Colon (tissue), 2 donors: ENCODE results near the gene SCAF8.

Experiments used
- FAIRE-seq: peaks from 2 replicates; lab custom pipeline; 2012; peaks lifted over from hg19 to GRCh38; lab: Jason Lieb, UNC
- donor health status: control.
- donor health status: control.

The SCAF8 gene

GRCh38 chr6:154839546-154839945 lies 106.3 kb downstream of the SCAF8 start:
- FAIRE-seq: no peak

DNA sequence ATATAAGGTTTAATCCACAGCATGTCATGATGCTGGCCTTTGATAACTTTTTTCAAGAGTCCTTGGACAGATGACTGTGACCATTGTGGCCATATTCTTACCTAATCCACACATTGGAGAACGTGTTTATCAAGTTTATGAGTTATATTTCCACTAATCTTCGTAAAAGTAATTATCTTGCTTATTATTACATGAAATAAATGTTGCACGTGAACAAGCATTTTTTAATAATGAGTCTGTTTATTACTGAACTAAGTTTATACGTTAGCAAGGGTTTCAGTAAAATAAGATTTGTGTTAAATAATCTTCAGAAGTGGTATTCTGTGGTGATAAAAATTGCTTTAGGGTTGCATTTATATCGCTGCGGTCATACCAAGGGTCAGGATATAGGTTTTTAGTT lies 107.1 kb downstream of the SCAF8 start:
- FAIRE-seq: no peak

GRCh38 chr6:154841109-154841508 lies 107.9 kb downstream of the SCAF8 start:
- no peak for FAIRE-seq

GRCh38 chr6:154842833-154843232 lies 109.6 kb downstream of the SCAF8 start:
- FAIRE-seq: no peak

GRCh38 chr6:154847318-154847717 lies 114.1 kb downstream of the SCAF8 start:
- FAIRE-seq: no peak

DNA sequence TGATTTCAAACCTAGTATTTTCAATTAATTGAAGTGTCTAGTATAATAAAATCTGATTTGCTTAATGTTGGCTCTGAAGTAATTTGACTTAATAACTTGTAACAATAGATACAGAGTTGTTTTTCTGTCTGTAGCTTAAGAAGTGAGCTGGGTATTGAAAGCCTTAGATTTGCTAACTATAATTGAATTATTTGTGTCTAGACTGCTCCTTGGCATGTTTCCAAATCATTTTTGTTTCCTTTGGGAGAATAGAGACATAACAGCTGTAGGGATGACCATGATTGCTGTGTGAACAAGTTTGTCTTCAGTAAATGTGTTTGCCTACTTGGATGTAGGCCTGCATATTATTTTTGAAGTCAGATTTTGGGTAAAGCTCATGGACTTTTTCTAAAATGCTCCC lies 115.4 kb downstream of the SCAF8 start:
- FAIRE-seq: no peak

DNA sequence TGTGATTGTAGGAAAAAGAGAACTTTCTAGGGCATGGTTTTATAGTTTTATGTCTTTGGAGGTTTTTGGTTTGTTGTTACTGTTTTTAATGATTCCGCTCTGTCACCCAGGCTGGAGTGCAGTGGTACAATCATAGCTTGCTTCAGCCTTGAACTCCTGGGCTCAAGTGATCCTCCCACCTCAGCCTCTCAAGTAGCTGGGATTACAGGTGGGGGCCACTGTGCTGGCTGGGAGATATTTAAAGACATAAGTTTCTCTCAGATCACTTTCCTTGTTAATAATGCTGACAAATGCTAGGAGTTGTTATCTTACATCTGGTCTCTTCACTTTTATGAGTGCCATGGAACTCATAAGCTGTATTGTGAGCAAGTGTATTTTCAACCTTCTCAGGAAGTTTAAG lies 116.3 kb downstream of the SCAF8 start:
- FAIRE-seq: no peak

DNA sequence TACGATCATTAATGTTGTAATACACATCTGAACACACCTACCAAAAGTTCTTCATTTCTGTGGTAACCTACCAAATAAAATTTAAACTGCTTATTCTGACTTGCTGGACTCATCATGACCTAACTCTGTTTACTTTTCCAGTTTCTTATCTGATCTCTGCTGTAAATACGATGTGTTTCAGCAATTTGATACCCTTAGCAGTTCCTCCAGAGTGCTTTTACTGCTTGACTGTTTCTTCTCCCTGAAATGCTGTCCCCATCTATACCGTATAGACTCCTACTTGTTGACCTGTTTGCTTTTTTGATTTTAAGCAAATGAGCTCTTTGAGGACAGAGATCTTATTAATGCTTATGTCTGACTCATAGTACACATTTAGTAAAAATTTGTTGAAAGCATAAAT lies 119.5 kb downstream of the SCAF8 start:
- FAIRE-seq: no peak

GRCh38 chr6:154857529-154857928 lies 124.3 kb downstream of the SCAF8 start:
- no peak for FAIRE-seq

DNA sequence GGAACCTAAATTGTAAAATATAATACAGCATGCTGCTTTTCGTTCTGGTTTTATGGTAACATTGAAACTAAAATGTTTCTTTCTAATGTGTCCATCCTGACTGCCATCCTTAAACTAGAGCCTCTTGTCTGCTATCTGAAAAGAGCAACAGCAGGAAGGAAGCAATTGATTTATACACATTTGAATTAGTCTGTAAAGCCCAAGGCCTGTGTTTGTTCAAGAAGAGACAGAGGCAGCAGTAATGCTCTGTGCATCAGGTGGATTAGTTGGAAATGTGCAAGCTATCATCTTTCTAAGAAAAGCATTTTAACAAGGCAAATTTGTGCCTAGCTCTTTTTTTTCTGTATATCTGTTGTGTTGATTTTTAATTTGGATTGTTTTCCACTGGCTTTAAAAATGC lies 128.6 kb downstream of the SCAF8 start:
- FAIRE-seq: no peak

- FAIRE-seq: no peak
These were observed 129.3 kb downstream of the SCAF8 start for GRCh38 chr6:154862536-154862935.

GRCh38 chr6:154864066-154864430 lies 130.8 kb downstream of the SCAF8 start:
- FAIRE-seq: no peak

- no peak for FAIRE-seq
These were observed 132.1 kb downstream of the SCAF8 start for GRCh38 chr6:154865291-154865690.

DNA sequence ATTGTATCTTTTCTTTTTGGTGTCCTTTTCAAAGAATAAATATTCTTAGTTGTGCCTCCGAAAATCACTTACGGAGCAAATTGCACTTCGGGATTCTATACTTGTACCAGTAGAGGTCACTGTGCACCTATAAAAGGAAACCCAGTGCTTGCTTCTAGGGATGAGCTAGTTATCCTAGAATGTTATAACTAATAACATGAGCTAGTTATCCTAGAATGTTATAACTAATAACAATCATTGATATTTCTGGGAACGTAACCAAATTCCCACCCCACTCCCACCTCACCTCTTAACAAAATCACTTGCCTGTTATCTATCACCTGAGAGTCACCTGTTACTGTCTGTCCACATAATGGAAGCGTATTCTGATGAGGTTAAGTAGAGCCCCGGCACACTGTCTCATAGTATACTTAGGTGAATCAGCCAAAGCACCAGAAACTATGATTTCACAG lies 135.0 kb downstream of the SCAF8 start:
- FAIRE-seq: peak; percentile 70

- no peak for FAIRE-seq
These were observed 139.4 kb downstream of the SCAF8 start for GRCh38 chr6:154872542-154873114.

- no peak for FAIRE-seq
These were observed 140.3 kb downstream of the SCAF8 start for GRCh38 chr6:154873546-154873945.

GRCh38 chr6:154874773-154875592 lies 141.8 kb downstream of the SCAF8 start:
- FAIRE-seq: no peak

DNA sequence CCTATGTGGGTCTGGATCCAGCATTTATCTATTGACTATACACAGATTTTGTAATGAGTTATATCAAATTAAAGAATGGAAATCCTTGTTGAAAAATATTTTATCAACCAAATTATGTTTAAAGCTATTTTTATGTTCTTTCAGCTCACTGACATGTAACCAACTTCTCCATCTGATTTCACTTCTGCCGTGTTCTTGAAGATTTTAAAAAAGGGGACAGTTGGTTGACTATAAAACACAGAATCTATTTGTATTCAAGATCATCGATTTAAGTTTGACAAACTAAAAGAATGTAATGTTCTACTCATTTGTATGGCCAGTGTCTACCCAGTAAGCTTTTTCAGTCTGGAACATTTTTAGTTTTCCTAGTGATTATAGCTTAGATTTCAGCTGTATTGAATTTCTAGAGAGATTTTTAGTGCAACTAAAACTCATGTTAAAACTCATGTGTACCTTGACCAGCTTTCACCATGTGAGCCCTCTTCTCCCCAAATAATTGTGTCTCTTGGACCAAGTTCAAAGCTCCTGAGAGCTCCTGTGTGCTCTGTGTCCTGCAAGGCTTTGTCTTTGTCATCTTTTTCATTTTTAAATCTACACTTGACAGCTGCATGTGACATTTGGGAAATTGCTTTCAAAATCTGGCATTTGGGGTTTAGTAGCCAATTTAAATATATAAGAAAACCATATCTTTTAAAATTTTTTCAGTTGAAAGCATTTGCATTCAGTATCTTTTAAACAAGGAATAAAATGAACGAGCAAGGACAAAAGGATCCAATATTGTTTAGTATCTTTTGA lies 143.5 kb downstream of the SCAF8 start:
- no peak for FAIRE-seq

GRCh38 chr6:154878871-154879491 lies 145.8 kb downstream of the SCAF8 start:
- no peak for FAIRE-seq

GRCh38 chr6:154882107-154882506 lies 148.9 kb downstream of the SCAF8 start:
- FAIRE-seq: no peak
